ENCODE results near the gene EXOC3. TPM values are rescaled to one million over a fixed set of nuclear protein-coding genes. Genes with fewer than 3 reads are reported as not detected.

Gene EXOC3
- total RNA-seq, 1 donor from 2014 or later = 19.2 TPM

DNA sequence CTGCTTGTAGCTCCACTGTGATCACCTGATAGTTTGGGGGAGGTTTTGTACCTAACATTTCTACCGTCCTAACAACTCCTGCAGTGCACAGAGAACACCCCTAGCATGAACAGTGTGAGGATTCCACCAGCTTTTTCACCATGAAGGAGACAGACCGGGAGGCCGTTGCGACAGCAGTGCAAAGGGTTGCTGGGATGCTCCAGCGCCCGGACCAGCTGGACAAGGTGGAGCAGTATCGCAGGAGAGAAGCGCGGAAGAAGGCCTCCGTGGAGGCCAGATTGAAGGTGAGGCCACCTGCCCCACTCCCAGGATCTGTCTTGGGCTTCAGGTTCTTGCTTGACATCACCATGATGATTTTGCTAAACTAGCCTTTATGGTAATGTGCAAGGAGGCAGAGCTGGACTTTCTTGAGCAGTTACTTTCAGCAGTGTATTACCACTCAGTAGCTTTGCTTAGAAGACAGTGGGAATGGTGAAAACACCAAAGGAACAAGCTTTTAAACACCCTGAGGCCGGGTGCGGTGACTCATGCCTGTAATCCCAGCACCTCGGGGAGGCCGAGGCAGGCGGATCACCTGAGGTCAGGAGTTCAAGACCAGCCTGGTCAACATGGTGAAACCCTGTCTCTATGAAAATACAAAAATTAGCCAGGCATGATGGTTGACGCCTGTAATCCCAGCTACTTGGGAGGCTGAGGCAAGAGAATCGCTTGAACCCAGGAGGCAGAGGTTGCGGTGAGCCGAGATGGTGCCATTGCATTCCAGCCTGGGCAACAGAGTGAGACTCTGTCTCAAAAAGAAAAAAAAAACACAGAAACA, 3.3 kb downstream of the EXOC3 start:
- Histone ChIP-seq H3K9me3 (ENCODE audit: low read depth) (peaks cover 6% of the 10 kb centered on the region), H3K4me2 (no peak overlapping the region), H2AFZ (replicated peaks) (no peak overlapping the region), H3K79me2 (ENCODE audit: low read depth) (peaks cover 20% of the 10 kb centered on the region), H3K27me3 (no peaks in the 10 kb centered on the region), H4K20me1 (ENCODE audit: low read depth) (no peaks in the 10 kb centered on the region), H3F3A (ENCODE audit: low read depth) (no peaks in the 10 kb centered on the region), H3K4me3 (no peak overlapping the region), H3K9ac (no peak overlapping the region), H3K4me1 (peaks cover 12% of the 10 kb centered on the region), H3K36me3 (peaks cover 6% of the 10 kb centered on the region), H3K27ac (no peak overlapping the region)
- H3K27ac Mint-ChIP-seq = peak overlapping the region; percentile 1
- DNase-seq (ENCODE audit: low spot score) = no peak
- H3K27me3 Mint-ChIP-seq (ENCODE audit: insufficient read depth, low read depth) = peaks cover 4% of the 10 kb centered on the region
- H3K36me3 Mint-ChIP-seq = peaks cover 39% of the 10 kb centered on the region
- TF ChIP-seq, protein P1, sequence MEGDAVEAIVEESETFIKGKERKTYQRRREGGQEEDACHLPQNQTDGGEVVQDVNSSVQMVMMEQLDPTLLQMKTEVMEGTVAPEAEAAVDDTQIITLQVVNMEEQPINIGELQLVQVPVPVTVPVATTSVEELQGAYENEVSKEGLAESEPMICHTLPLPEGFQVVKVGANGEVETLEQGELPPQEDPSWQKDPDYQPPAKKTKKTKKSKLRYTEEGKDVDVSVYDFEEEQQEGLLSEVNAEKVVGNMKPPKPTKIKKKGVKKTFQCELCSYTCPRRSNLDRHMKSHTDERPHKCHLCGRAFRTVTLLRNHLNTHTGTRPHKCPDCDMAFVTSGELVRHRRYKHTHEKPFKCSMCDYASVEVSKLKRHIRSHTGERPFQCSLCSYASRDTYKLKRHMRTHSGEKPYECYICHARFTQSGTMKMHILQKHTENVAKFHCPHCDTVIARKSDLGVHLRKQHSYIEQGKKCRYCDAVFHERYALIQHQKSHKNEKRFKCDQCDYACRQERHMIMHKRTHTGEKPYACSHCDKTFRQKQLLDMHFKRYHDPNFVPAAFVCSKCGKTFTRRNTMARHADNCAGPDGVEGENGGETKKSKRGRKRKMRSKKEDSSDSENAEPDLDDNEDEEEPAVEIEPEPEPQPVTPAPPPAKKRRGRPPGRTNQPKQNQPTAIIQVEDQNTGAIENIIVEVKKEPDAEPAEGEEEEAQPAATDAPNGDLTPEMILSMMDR (IDR thresholded peaks at IDR 0.05) = no peak
- no peak for TF ChIP-seq EZH2 (IDR thresholded peaks at IDR 0.05)
- no peak for TF ChIP-seq EZH2phosphoT487 (IDR thresholded peaks at IDR 0.05)
- peak overlapping the region; percentile 42 for H3K4me3 Mint-ChIP-seq
- H3K9me3 Mint-ChIP-seq = peaks cover 2% of the 10 kb centered on the region
- peaks cover 21% of the 10 kb centered on the region for H3K4me1 Mint-ChIP-seq

DNA sequence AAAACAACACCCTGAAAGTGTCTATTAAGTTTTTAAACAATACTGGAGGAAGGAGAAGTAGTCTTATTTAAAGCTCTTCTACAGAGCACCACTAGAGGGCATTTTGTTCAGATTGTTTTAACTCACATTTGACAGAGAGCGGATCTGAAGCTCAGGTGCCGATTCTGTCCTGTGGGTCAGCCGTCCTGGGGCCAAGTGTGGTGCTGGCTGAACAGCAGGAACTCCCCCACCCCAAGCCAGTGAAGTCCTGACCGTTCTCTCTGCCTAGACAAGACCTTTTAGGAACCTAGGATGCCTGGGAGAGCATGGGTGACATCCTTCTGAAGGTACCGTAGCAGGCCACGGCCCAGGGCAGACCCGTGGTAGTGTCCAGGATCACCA, 3.9 kb downstream of the EXOC3 start:
- Histone ChIP-seq H3K4me2 (no peak overlapping the region), H3K9me3 (ENCODE audit: low read depth) (peaks cover 12% of the 10 kb centered on the region), H3K9ac (no peak overlapping the region), H3K4me1 (peaks cover 12% of the 10 kb centered on the region), H3K79me2 (ENCODE audit: low read depth) (peaks cover 20% of the 10 kb centered on the region), H3K27ac (no peak overlapping the region), H3K27me3 (no peaks in the 10 kb centered on the region), H3F3A (ENCODE audit: low read depth) (no peaks in the 10 kb centered on the region), H2AFZ (replicated peaks) (no peak overlapping the region), H3K4me3 (no peak overlapping the region), H4K20me1 (ENCODE audit: low read depth) (no peaks in the 10 kb centered on the region), H3K36me3 (peaks cover 11% of the 10 kb centered on the region)
- TF ChIP-seq, protein P1 (IDR thresholded peaks at IDR 0.05) = peak; percentile 70
- no peak for TF ChIP-seq EZH2 (IDR thresholded peaks at IDR 0.05)
- peaks cover 17% of the 10 kb centered on the region for H3K4me1 Mint-ChIP-seq
- peaks cover 7% of the 10 kb centered on the region for H3K9me3 Mint-ChIP-seq
- H3K36me3 Mint-ChIP-seq = peaks cover 45% of the 10 kb centered on the region
- DNase-seq (ENCODE audit: low spot score) = peak; percentile 57
- no peak overlapping the region for H3K4me3 Mint-ChIP-seq
- H3K27ac Mint-ChIP-seq = no peak overlapping the region
- peaks cover 4% of the 10 kb centered on the region for H3K27me3 Mint-ChIP-seq (ENCODE audit: insufficient read depth, low read depth)

DNA sequence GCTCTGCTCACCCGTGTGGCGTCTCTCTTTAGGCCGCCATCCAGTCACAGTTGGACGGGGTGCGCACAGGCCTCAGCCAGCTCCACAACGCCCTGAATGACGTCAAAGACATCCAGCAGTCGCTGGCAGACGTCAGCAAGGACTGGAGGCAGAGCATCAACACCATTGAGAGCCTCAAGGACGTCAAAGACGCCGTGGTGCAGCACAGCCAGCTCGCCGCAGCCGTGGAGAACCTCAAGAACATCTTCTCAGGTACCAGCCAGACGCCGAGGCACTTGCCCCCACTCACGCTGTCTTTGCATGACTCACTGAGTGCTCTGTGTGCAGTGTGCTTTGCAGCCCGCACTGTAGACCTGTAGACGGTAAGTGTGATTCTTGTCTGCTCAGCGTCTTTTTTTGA, 4.5 kb downstream of the EXOC3 start:
- peaks cover 13% of the 10 kb centered on the region for H3K9me3 Mint-ChIP-seq
- peaks cover 20% of the 10 kb centered on the region for H3K79me2 ChIP-seq (ENCODE audit: low read depth)

More for the DNA sequence above, 4.5 kb downstream of the EXOC3 start:
- peaks cover 6% of the 10 kb centered on the region for H3K4me1 ChIP-seq
- peaks cover 11% of the 10 kb centered on the region for H3K36me3 ChIP-seq
- Mint-ChIP-seq H3K36me3 (peaks cover 51% of the 10 kb centered on the region), H3K4me3 (peak overlapping the region; percentile 41), H3K4me1 (peaks cover 13% of the 10 kb centered on the region), H3K27ac (no peak overlapping the region), H3K27me3 (ENCODE audit: insufficient read depth, low read depth) (peaks cover 4% of the 10 kb centered on the region)
- H3K27ac ChIP-seq = no peak overlapping the region
- H3K4me2 ChIP-seq = no peak overlapping the region
- no peak overlapping the region for H3K4me3 ChIP-seq
- H3K9me3 ChIP-seq (ENCODE audit: low read depth) = peaks cover 12% of the 10 kb centered on the region
- H3K9ac ChIP-seq = no peak overlapping the region
- no peaks in the 10 kb centered on the region for H3K27me3 ChIP-seq
- TF ChIP-seq EZH2phosphoT487 (IDR thresholded peaks at IDR 0.05) = no peak
- TF ChIP-seq, protein P1 (IDR thresholded peaks at IDR 0.05) = no peak
- no peak overlapping the region for H2AFZ ChIP-seq (replicated peaks)
- H4K20me1 ChIP-seq (ENCODE audit: low read depth) = no peaks in the 10 kb centered on the region
- no peaks in the 10 kb centered on the region for H3F3A ChIP-seq (ENCODE audit: low read depth)
- no peak for DNase-seq (ENCODE audit: low spot score)

Data from neural progenitor cell (in vitro differentiated cells).